ENCODE data around the gene PNO1. TPM values are rescaled to one million over a fixed set of nuclear protein-coding genes. Genes with fewer than 3 reads are reported as not detected.
A peak's percentile ranks its signal among the peaks of the same experiment; 100 is the strongest.

PNO1 gene
- total and polyA plus RNA-seq, 9 of the 15 experiments (the other 6 are each of a cell fraction or from before 2014, with no cell fraction given) = 11.8 to 81.7 (median 41.1) TPM

DNA sequence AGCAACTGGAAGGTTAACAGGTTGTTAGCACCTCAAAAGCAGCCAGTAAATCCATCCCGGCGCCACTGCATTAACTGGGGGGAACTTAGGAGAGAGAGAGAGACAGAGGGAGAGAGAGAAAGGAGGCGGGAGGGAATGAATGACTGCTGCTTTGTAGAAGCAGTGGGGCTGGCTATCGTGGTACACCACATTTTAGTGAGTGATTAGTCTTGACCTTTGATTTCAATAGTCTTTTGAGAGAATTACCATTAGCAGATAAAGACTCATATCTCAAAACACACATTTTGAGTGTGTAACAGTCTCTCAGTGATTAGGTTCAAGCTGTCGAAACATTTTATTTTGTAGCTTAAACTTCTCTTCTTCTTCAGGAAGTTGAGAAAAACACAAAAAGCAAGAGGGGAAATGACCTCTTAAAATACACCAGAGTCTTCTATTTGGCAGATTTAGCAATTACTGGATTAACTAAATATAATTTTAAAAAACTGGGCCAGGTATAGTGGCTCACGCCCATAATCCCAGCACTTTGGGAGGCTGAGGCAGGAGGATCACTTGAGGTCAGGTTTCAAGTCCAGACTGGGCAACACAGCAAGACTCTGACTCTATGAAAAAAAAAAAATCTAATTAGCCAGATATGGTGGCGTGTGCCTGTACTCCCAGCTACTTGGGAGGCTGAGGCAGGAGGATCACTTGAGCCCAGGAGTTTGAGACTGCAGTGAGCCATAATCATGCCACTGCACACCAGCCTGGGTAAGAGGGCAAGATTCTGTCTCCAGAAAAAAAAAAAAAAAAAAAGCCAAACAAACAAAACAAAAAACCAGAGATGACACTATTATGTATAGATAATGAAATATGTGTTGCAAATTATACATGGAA, 22.0 kb upstream of the PNO1 start (continued):
- TF ChIP-seq ZBTB17 (CRISPR knock-in tag; IDR thresholded peaks at IDR 0.05) (no peak), ARHGAP35 (IDR thresholded peaks at IDR 0.05; ENCODE audit: partially characterized antibody) (peak; percentile 14), HIVEP1 (CRISPR knock-in tag; IDR thresholded peaks at IDR 0.05) (no peak), ZNF324 (CRISPR knock-in tag; IDR thresholded peaks at IDR 0.05) (no peak), RBFOX2 (IDR thresholded peaks at IDR 0.05; ENCODE audit: low read depth, low read length) (no peak), TGIF2 (CRISPR knock-in tag; IDR thresholded peaks at IDR 0.05) (no peak), MAFG (tag; conservative IDR thresholded peaks at IDR 0.05) (no peak), MCM2 (IDR thresholded peaks at IDR 0.05; ENCODE audit: low read depth) (no peak), BCOR (IDR thresholded peaks at IDR 0.05) (peak; percentile 93), SLC30A9 (CRISPR knock-in tag; IDR thresholded peaks at IDR 0.05) (no peak), NFIC (IDR thresholded peaks at IDR 0.05) (peak; percentile 94), ZNF408 (CRISPR knock-in tag; IDR thresholded peaks at IDR 0.05; ENCODE audit: low read depth) (no peak), SUPT5H (IDR thresholded peaks at IDR 0.05) (no peak), SMAD1 (IDR thresholded peaks at IDR 0.05; ENCODE audit: low read depth, low read length, partially characterized antibody) (peak; percentile 79), MYNN (IDR thresholded peaks at IDR 0.05) (peak; percentile 88), MYNN (CRISPR knock-in tag; IDR thresholded peaks at IDR 0.05) (no peak), ZFP36 (IDR thresholded peaks at IDR 0.05; ENCODE audit: low read depth, low read length, partially characterized antibody) (peak; percentile 20), KDM2B (CRISPR knock-in tag; IDR thresholded peaks at IDR 0.05) (no peak), TBL1XR1 (IDR thresholded peaks at IDR 0.05; ENCODE audit: low read length in 2 of 2) (peak; percentile 89 to 97; a peak in 3 of 4 replicates)
- TF ChIP-seq, protein P1, sequence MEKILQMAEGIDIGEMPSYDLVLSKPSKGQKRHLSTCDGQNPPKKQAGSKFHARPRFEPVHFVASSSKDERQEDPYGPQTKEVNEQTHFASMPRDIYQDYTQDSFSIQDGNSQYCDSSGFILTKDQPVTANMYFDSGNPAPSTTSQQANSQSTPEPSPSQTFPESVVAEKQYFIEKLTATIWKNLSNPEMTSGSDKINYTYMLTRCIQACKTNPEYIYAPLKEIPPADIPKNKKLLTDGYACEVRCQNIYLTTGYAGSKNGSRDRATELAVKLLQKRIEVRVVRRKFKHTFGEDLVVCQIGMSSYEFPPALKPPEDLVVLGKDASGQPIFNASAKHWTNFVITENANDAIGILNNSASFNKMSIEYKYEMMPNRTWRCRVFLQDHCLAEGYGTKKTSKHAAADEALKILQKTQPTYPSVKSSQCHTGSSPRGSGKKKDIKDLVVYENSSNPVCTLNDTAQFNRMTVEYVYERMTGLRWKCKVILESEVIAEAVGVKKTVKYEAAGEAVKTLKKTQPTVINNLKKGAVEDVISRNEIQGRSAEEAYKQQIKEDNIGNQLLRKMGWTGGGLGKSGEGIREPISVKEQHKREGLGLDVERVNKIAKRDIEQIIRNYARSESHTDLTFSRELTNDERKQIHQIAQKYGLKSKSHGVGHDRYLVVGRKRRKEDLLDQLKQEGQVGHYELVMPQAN (IDR thresholded peaks at IDR 0.05; ENCODE audit: borderline replicate concordance) = peak; percentile 44; the same call in 1 of the 2 replicates
- TF ChIP-seq, protein P2, sequence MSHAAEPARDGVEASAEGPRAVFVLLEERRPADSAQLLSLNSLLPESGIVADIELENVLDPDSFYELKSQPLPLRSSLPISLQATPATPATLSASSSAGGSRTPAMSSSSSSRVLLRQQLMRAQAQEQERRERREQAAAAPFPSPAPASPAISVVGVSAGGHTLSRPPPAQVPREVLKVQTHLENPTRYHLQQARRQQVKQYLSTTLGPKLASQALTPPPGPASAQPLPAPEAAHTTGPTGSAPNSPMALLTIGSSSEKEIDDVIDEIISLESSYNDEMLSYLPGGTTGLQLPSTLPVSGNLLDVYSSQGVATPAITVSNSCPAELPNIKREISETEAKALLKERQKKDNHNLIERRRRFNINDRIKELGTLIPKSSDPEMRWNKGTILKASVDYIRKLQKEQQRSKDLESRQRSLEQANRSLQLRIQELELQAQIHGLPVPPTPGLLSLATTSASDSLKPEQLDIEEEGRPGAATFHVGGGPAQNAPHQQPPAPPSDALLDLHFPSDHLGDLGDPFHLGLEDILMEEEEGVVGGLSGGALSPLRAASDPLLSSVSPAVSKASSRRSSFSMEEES (CRISPR knock-in tag; IDR thresholded peaks at IDR 0.05) = no peak
- TF ChIP-seq, protein P3, sequence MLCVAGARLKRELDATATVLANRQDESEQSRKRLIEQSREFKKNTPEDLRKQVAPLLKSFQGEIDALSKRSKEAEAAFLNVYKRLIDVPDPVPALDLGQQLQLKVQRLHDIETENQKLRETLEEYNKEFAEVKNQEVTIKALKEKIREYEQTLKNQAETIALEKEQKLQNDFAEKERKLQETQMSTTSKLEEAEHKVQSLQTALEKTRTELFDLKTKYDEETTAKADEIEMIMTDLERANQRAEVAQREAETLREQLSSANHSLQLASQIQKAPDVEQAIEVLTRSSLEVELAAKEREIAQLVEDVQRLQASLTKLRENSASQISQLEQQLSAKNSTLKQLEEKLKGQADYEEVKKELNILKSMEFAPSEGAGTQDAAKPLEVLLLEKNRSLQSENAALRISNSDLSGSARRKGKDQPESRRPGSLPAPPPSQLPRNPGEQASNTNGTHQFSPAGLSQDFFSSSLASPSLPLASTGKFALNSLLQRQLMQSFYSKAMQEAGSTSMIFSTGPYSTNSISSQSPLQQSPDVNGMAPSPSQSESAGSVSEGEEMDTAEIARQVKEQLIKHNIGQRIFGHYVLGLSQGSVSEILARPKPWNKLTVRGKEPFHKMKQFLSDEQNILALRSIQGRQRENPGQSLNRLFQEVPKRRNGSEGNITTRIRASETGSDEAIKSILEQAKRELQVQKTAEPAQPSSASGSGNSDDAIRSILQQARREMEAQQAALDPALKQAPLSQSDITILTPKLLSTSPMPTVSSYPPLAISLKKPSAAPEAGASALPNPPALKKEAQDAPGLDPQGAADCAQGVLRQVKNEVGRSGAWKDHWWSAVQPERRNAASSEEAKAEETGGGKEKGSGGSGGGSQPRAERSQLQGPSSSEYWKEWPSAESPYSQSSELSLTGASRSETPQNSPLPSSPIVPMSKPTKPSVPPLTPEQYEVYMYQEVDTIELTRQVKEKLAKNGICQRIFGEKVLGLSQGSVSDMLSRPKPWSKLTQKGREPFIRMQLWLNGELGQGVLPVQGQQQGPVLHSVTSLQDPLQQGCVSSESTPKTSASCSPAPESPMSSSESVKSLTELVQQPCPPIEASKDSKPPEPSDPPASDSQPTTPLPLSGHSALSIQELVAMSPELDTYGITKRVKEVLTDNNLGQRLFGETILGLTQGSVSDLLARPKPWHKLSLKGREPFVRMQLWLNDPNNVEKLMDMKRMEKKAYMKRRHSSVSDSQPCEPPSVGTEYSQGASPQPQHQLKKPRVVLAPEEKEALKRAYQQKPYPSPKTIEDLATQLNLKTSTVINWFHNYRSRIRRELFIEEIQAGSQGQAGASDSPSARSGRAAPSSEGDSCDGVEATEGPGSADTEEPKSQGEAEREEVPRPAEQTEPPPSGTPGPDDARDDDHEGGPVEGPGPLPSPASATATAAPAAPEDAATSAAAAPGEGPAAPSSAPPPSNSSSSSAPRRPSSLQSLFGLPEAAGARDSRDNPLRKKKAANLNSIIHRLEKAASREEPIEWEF (CRISPR knock-in tag; IDR thresholded peaks at IDR 0.05) = peak; percentile 77; the same call in 1 of the 2 replicates
